Endothelial cell of umbilical vein (primary cell): ENCODE results near the gene GUK1.
A peak's percentile ranks its signal among the peaks of the same experiment; 100 is the strongest.

ENCODE experiments used
- EZH2 ChIP-seq: IDR thresholded peaks from 2 replicates; pipeline ENCODE4 v1.6.1; 2012; ENCODE audit warnings: borderline replicate concordance, low read depth, mild to moderate bottlenecking, moderate library complexity, low read length, inconsistent platforms; ENCODE audit not compliant: severe bottlenecking
- FOS ChIP-seq: IDR thresholded peaks from 2 replicates; pipeline ENCODE4 v1.6.1; 2011; ENCODE audit warnings: mild to moderate bottlenecking, low read length, moderate library complexity, borderline replicate concordance; ENCODE audit not compliant: insufficient read depth
- JUN ChIP-seq: IDR thresholded peaks from 2 replicates; pipeline ENCODE4 v1.6.1; 2011; ENCODE audit warnings: borderline replicate concordance, low read depth; ENCODE audit not compliant: insufficient read length, insufficient read depth
- MYC ChIP-seq: IDR thresholded peaks from one replicate; pipeline ENCODE4 v1.6.1; 2011; ENCODE audit warnings: mild to moderate bottlenecking, low read depth, low read length
- POLR2A ChIP-seq: IDR thresholded peaks from 2 replicates; pipeline ENCODE4 v1.6.1; 2012; ENCODE audit warnings: low read depth, mild to moderate bottlenecking, control low read depth, low read length
- POLR2AphosphoS5 ChIP-seq: IDR thresholded peaks from 2 replicates; pipeline ENCODE4 v1.6.1; 2012; ENCODE audit warnings: low read depth, mild to moderate bottlenecking, control low read depth, low read length, moderate library complexity; ENCODE audit not compliant: insufficient read depth
- TF ChIP-seq, protein P1 (sequence below), 2 donors: IDR thresholded peaks; 1 replicate in 1 of 2; 2 replicates in 1 of 2; pipeline ENCODE4 v1.5.1; 2011; ENCODE audit warnings: low read length in 2 of 2, mild to moderate bottlenecking in 2 of 2, moderate library complexity in 2 of 2, control low read depth in 1 of 2, inconsistent platforms in 1 of 2, low read depth in 1 of 2; ENCODE audit not compliant: insufficient read depth in 1 of 2; ENCODE audit errors: extremely low read depth in 1 of 2
- TF ChIP-seq, protein P2 (sequence below): IDR thresholded peaks from 2 replicates; pipeline ENCODE4 v1.6.1; 2011; ENCODE audit not compliant: insufficient read depth, insufficient read length

GRCh38 chr1:228150461-228151179, 10.5 kb downstream of the GUK1 start:
- TF ChIP-seq, protein P1, sequence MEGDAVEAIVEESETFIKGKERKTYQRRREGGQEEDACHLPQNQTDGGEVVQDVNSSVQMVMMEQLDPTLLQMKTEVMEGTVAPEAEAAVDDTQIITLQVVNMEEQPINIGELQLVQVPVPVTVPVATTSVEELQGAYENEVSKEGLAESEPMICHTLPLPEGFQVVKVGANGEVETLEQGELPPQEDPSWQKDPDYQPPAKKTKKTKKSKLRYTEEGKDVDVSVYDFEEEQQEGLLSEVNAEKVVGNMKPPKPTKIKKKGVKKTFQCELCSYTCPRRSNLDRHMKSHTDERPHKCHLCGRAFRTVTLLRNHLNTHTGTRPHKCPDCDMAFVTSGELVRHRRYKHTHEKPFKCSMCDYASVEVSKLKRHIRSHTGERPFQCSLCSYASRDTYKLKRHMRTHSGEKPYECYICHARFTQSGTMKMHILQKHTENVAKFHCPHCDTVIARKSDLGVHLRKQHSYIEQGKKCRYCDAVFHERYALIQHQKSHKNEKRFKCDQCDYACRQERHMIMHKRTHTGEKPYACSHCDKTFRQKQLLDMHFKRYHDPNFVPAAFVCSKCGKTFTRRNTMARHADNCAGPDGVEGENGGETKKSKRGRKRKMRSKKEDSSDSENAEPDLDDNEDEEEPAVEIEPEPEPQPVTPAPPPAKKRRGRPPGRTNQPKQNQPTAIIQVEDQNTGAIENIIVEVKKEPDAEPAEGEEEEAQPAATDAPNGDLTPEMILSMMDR (IDR thresholded peaks at IDR 0.05; ENCODE audit: extremely low read depth in 1 of 2, insufficient read depth in 1 of 2, low read depth in 1 of 2, low read length in 2 of 2) = no peak
- TF ChIP-seq POLR2AphosphoS5 (peak; percentile 6), POLR2A (peak; percentile 37), EZH2 (no peak), JUN (no peak), FOS (no peak), MYC (no peak)
- TF ChIP-seq, protein P2, sequence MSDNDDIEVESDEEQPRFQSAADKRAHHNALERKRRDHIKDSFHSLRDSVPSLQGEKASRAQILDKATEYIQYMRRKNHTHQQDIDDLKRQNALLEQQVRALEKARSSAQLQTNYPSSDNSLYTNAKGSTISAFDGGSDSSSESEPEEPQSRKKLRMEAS = no peak
